ENCODE measurements around the gene LY9.
A peak's percentile ranks its signal among the peaks of the same experiment; 100 is the strongest.

Gene LY9

GRCh38 chr1:160795951-160796383 lies at the start of gene LY9:
Gene LY9, plus strand, starts transcription at chr1:160796174. Its CDS starts 14 bp downstream, at chr1:160796188.
- DNase-seq = peak; percentile 43
- in situ Hi-C loops (cut with MboI; ENCODE audit: low pct_unique_long_range_greater_than_20kb, low sequenced_read_pairs) = no loop called here

- DNase-seq = no peak
- in situ Hi-C loops (cut with MboI; ENCODE audit: low pct_unique_long_range_greater_than_20kb, low sequenced_read_pairs) = no loop called here
These were observed 49.0 kb upstream of the LY9 start for GRCh38 chr1:160746836-160747500.

- DNase-seq = no peak
- in situ Hi-C loops (cut with MboI; ENCODE audit: low pct_unique_long_range_greater_than_20kb, low sequenced_read_pairs) = no loop called here
These were observed 48.3 kb upstream of the LY9 start for GRCh38 chr1:160747717-160748116.

GRCh38 chr1:160748181-160748877 lies 47.6 kb upstream of the LY9 start:
- peak; percentile 17 for DNase-seq
- in situ Hi-C loops (cut with MboI; ENCODE audit: low pct_unique_long_range_greater_than_20kb, low sequenced_read_pairs) = no loop called here

GRCh38 chr1:160748878-160749269 lies 47.1 kb upstream of the LY9 start:
- DNase-seq = no peak
- in situ Hi-C loops (cut with MboI; ENCODE audit: low pct_unique_long_range_greater_than_20kb, low sequenced_read_pairs) = no loop called here

GRCh38 chr1:160750608-160751007 lies 45.4 kb upstream of the LY9 start:
- DNase-seq = no peak
- in situ Hi-C loops (cut with MboI; ENCODE audit: low pct_unique_long_range_greater_than_20kb, low sequenced_read_pairs) = no loop called here

- in situ Hi-C loops (cut with MboI; ENCODE audit: low pct_unique_long_range_greater_than_20kb, low sequenced_read_pairs) = no loop called here
- no peak for DNase-seq
These were observed 43.6 kb upstream of the LY9 start for GRCh38 chr1:160752406-160752805.

- no peak for DNase-seq
These were observed 43.0 kb upstream of the LY9 start for GRCh38 chr1:160752924-160753323.

GRCh38 chr1:160753594-160753993 lies 42.4 kb upstream of the LY9 start:
- in situ Hi-C loops (cut with MboI; ENCODE audit: low pct_unique_long_range_greater_than_20kb, low sequenced_read_pairs) = no loop called here
- no peak for DNase-seq

More at GRCh38 chr1:160752924-160753323, 43.0 kb upstream of the LY9 start:
- in situ Hi-C loops (cut with MboI; ENCODE audit: low pct_unique_long_range_greater_than_20kb, low sequenced_read_pairs) = no loop called here

GRCh38 chr1:160755461-160755860 lies 40.5 kb upstream of the LY9 start:
- no peak for DNase-seq
- in situ Hi-C loops (cut with MboI; ENCODE audit: low pct_unique_long_range_greater_than_20kb, low sequenced_read_pairs) = no loop called here

- no peak for DNase-seq
- in situ Hi-C loops (cut with MboI; ENCODE audit: low pct_unique_long_range_greater_than_20kb, low sequenced_read_pairs) = no loop called here
These were observed 39.8 kb upstream of the LY9 start for GRCh38 chr1:160755911-160756848.

GRCh38 chr1:160756849-160757201 lies 39.1 kb upstream of the LY9 start:
- DNase-seq = no peak
- in situ Hi-C loops (cut with MboI; ENCODE audit: low pct_unique_long_range_greater_than_20kb, low sequenced_read_pairs) = no loop called here

- in situ Hi-C loops (cut with MboI; ENCODE audit: low pct_unique_long_range_greater_than_20kb, low sequenced_read_pairs) = no loop called here
- no peak for DNase-seq
These were observed 37.5 kb upstream of the LY9 start for GRCh38 chr1:160758521-160758920.

- in situ Hi-C loops (cut with MboI; ENCODE audit: low pct_unique_long_range_greater_than_20kb, low sequenced_read_pairs) = no loop called here
- DNase-seq = no peak
These were observed 36.2 kb upstream of the LY9 start for GRCh38 chr1:160759740-160760139.

GRCh38 chr1:160761046-160761445 lies 34.9 kb upstream of the LY9 start:
- no peak for DNase-seq

GRCh38 chr1:160761886-160762285 lies 34.1 kb upstream of the LY9 start:
- no peak for DNase-seq
- in situ Hi-C loops (cut with MboI; ENCODE audit: low pct_unique_long_range_greater_than_20kb, low sequenced_read_pairs) = no loop called here

More at GRCh38 chr1:160761046-160761445, 34.9 kb upstream of the LY9 start:
- in situ Hi-C loops (cut with MboI; ENCODE audit: low pct_unique_long_range_greater_than_20kb, low sequenced_read_pairs) = no loop called here

GRCh38 chr1:160763993-160764392 lies 32.0 kb upstream of the LY9 start:
- in situ Hi-C loops (cut with MboI; ENCODE audit: low pct_unique_long_range_greater_than_20kb, low sequenced_read_pairs) = no loop called here
- DNase-seq = no peak

- in situ Hi-C loops (cut with MboI; ENCODE audit: low pct_unique_long_range_greater_than_20kb, low sequenced_read_pairs) = no loop called here
- no peak for DNase-seq
These were observed 28.3 kb upstream of the LY9 start for GRCh38 chr1:160767395-160768294.

- peak; percentile 60 for DNase-seq
- in situ Hi-C loops (cut with MboI; ENCODE audit: low pct_unique_long_range_greater_than_20kb, low sequenced_read_pairs) = no loop called here
These were observed 27.7 kb upstream of the LY9 start for GRCh38 chr1:160768295-160768657.
